Measurements from ENCODE around the gene GCA. TPM values are rescaled to one million over a fixed set of nuclear protein-coding genes. Genes with fewer than 3 reads are reported as not detected.

GCA gene
- total and polyA plus RNA-seq, 4 donors, result 24.4 to 62.0 (median 28.9) TPM

- no peak overlapping the region for H3K27ac ChIP-seq (ENCODE audit: low read depth, low read length)
- DNase-seq (ENCODE audit: low read depth in 4 of 6, low spot score in 6 of 6), result no peak
- H3K9me3 ChIP-seq (ENCODE audit: control insufficient read depth, insufficient read depth, low read length), result no peaks in the 10 kb centered on the region
- no peaks in the 10 kb centered on the region for H3K4me1 ChIP-seq (ENCODE audit: control insufficient read depth, insufficient read depth, low read length)
- no peak overlapping the region for H3K4me3 ChIP-seq (ENCODE audit: low read depth, low read length)
- no peaks in the 10 kb centered on the region for H3K27me3 ChIP-seq (ENCODE audit: control insufficient read depth, insufficient read depth, low read length)
- 86% methylated on average over 3 of the region's 4 CpGs for WGBS (ENCODE audit: insufficient coverage)
- H3K36me3 ChIP-seq (ENCODE audit: control insufficient read depth, insufficient read depth, low read length), result no peaks in the 10 kb centered on the region
Measured at GRCh38 chr2:162390801-162391200, 46.9 kb downstream of the GCA start.

- no peak overlapping the region for H3K4me3 ChIP-seq (ENCODE audit: low read depth, low read length)
- H3K27me3 ChIP-seq (ENCODE audit: control insufficient read depth, insufficient read depth, low read length), result no peaks in the 10 kb centered on the region
- H3K9me3 ChIP-seq (ENCODE audit: control insufficient read depth, insufficient read depth, low read length), result no peaks in the 10 kb centered on the region
- no peak overlapping the region for H3K27ac ChIP-seq (ENCODE audit: low read depth, low read length)
- no peak for DNase-seq (ENCODE audit: low read depth in 4 of 6, low spot score in 6 of 6)
- H3K4me1 ChIP-seq (ENCODE audit: control insufficient read depth, insufficient read depth, low read length), result no peaks in the 10 kb centered on the region
- WGBS (ENCODE audit: insufficient coverage), result 87% methylated on average over 2 of the region's 3 CpGs
- H3K36me3 ChIP-seq (ENCODE audit: control insufficient read depth, insufficient read depth, low read length), result no peaks in the 10 kb centered on the region
Measured at GRCh38 chr2:162400336-162400735, 56.4 kb downstream of the GCA start.

GRCh38 chr2:162401871-162402270 lies 57.9 kb downstream of the GCA start:
- Histone ChIP-seq H3K27me3 (ENCODE audit: control insufficient read depth, insufficient read depth, low read length) (no peaks in the 10 kb centered on the region), H3K9me3 (ENCODE audit: control insufficient read depth, insufficient read depth, low read length) (no peaks in the 10 kb centered on the region), H3K4me1 (ENCODE audit: control insufficient read depth, insufficient read depth, low read length) (no peaks in the 10 kb centered on the region), H3K4me3 (ENCODE audit: low read depth, low read length) (no peak overlapping the region), H3K27ac (ENCODE audit: low read depth, low read length) (no peak overlapping the region), H3K36me3 (ENCODE audit: control insufficient read depth, insufficient read depth, low read length) (no peaks in the 10 kb centered on the region)
- no peak for DNase-seq (ENCODE audit: low read depth in 4 of 6, low spot score in 6 of 6)
- WGBS (ENCODE audit: insufficient coverage), result 81% methylated on average over 1 of the region's 2 CpGs

- Histone ChIP-seq H3K36me3 (ENCODE audit: control insufficient read depth, insufficient read depth, low read length) (no peaks in the 10 kb centered on the region), H3K27me3 (ENCODE audit: control insufficient read depth, insufficient read depth, low read length) (no peaks in the 10 kb centered on the region), H3K4me1 (ENCODE audit: control insufficient read depth, insufficient read depth, low read length) (no peaks in the 10 kb centered on the region), H3K4me3 (ENCODE audit: low read depth, low read length) (no peak overlapping the region), H3K9me3 (ENCODE audit: control insufficient read depth, insufficient read depth, low read length) (no peaks in the 10 kb centered on the region), H3K27ac (ENCODE audit: low read depth, low read length) (no peak overlapping the region)
- WGBS (ENCODE audit: insufficient coverage), result no CpG with 5 or more reads among the region's 1 CpG
- DNase-seq (ENCODE audit: low read depth in 4 of 6, low spot score in 6 of 6), result no peak
Measured at GRCh38 chr2:162403884-162404283, 60.0 kb downstream of the GCA start.

Other genes starting within 250 kb of the GCA start
- not detected for gene GCG, start 191.9 kb upstream of the GCA start, total RNA-seq
- gene GCG, start 191.9 kb upstream of the GCA start, polyA plus RNA-seq (ENCODE audit: insufficient read length in 2 of 2), result not detected
- gene FAP, start 100.7 kb upstream of the GCA start, total RNA-seq, result 10 to 100 TPM; 23.2 to 27.6 TPM
- 10 to 100 TPM; 10.2 to 11.4 TPM for gene FAP, start 100.7 kb upstream of the GCA start, polyA plus RNA-seq (ENCODE audit: insufficient read length in 2 of 2)
- 1 to 10 TPM; 9.1 to 9.3 TPM for gene IFIH1, start 25.4 kb upstream of the GCA start, total RNA-seq
- 1 to 10 TPM; 4.9 to 6.1 TPM for gene IFIH1, start 25.4 kb upstream of the GCA start, polyA plus RNA-seq (ENCODE audit: insufficient read length in 2 of 2)

Data from spinal cord (tissue), 10 donors.